HEK293T (cell line): ENCODE data around the gene ANAPC1.

Experiments
- CTCF ChIA-PET: fragments of 350-600 bp; formaldehyde crosslinking; extraction: SDS; loops from one replicate; lab custom pipeline; 2021; ENCODE audit warnings: antibody characterized with exemption, inconsistent platforms; lab: Yijun Ruan, JAX
- POLR2A ChIA-PET: fragments of 350-600 bp; formaldehyde crosslinking; extraction: SDS; loops from one replicate; lab custom pipeline; 2020; ENCODE audit warnings: antibody characterized with exemption, inconsistent platforms; lab: Yijun Ruan, JAX
- DNase-seq: peaks from one replicate; pipeline ENCODE4 v3.0.0; 2012; ENCODE audit warnings: mixed read lengths; ENCODE audit errors: extremely low spot score
- ARNT ChIP-seq: fragments of 450-650 bp; IDR thresholded peaks from 2 replicates; pipeline ENCODE4 v1.6.1; 2017; ENCODE audit warnings: mild to moderate bottlenecking
- BHLHE40 ChIP-seq: fragments of 450-650 bp; IDR thresholded peaks from 2 replicates; pipeline ENCODE4 v1.6.1; 2016; ENCODE audit warnings: mild to moderate bottlenecking, moderate library complexity, borderline replicate concordance
- CTBP1 ChIP-seq: fragments of 450-650 bp; IDR thresholded peaks from 2 replicates; pipeline ENCODE4 v1.6.1; 2016; ENCODE audit warnings: borderline replicate concordance
- ELF4 ChIP-seq: fragments of 450-650 bp; IDR thresholded peaks from 2 replicates; pipeline ENCODE4 v1.6.1; 2017; ENCODE audit warnings: antibody characterized with exemption
- FOXA1 ChIP-seq: fragments of 450-650 bp; IDR thresholded peaks from 2 replicates; pipeline ENCODE4 v1.6.1; 2016; ENCODE audit warnings: mild to moderate bottlenecking
- FOXK2 ChIP-seq: fragments of 450-650 bp; IDR thresholded peaks from 2 replicates; pipeline ENCODE4 v1.6.1; 2016; ENCODE audit warnings: mild to moderate bottlenecking
- FOXM1 ChIP-seq: fragments of 450-650 bp; IDR thresholded peaks from 2 replicates; pipeline ENCODE4 v1.6.1; 2017; ENCODE audit warnings: mild to moderate bottlenecking, borderline replicate concordance
- HDGF ChIP-seq: fragments of 450-650 bp; IDR thresholded peaks from 2 replicates; pipeline ENCODE4 v1.6.1; 2017; ENCODE audit warnings: antibody characterized with exemption, borderline replicate concordance
- L3MBTL2 ChIP-seq: fragments of 450-650 bp; conservative IDR thresholded peaks from 2 replicates; pipeline ENCODE4 v1.6.1; 2016; ENCODE audit warnings: mild to moderate bottlenecking
- LEF1 ChIP-seq: fragments of 450-650 bp; IDR thresholded peaks from 2 replicates; pipeline ENCODE4 v1.6.1; 2017; ENCODE audit warnings: mild to moderate bottlenecking, borderline replicate concordance
- NFRKB ChIP-seq: fragments of 450-650 bp; IDR thresholded peaks from 2 replicates; pipeline ENCODE4 v1.6.1; 2016; ENCODE audit warnings: mild to moderate bottlenecking, moderate library complexity
- PKNOX1 ChIP-seq: fragments of 450-650 bp; IDR thresholded peaks from 2 replicates; pipeline ENCODE4 v1.6.1; 2016
- SP1 ChIP-seq: fragments of 450-650 bp; IDR thresholded peaks from 2 replicates; pipeline ENCODE4 v1.6.1; 2017
- SUZ12 ChIP-seq: fragments of 450-650 bp; IDR thresholded peaks from 2 replicates; pipeline ENCODE4 v1.6.1; 2016; ENCODE audit warnings: mild to moderate bottlenecking
- TARDBP ChIP-seq: fragments of 450-650 bp; IDR thresholded peaks from 2 replicates; pipeline ENCODE4 v1.6.1; 2016
- ZNF384 ChIP-seq: fragments of 450-650 bp; IDR thresholded peaks from 2 replicates; pipeline ENCODE4 v1.6.1; 2016

Gene ANAPC1

GRCh38 chr2:111923276-111923804, 39.3 kb upstream of the ANAPC1 start:
- ChIA-PET POLR2A (no interaction called here), CTCF (interaction anchor here (1.0 kb wide), 1 partner anchor 89 kb away, joined by 3 read pairs; no protein-coding TSS in a partner anchor)
- no peak for TF ChIP-seq L3MBTL2
- no peak for DNase-seq

GRCh38 chr2:111919794-111920608, 36.0 kb upstream of the ANAPC1 start:
- ChIA-PET POLR2A (interaction anchor here (1.3 kb wide), 1 partner anchor 22 kb away, joined by 4 read pairs; the partner anchor contains the start of gene MERTK), CTCF (interaction anchor here (1.0 to 1.8 kb wide), 2 partner anchors 14 to 20 kb away, joined by 4 read pairs; no protein-coding TSS in a partner anchor)
- DNase-seq: no peak
- TF ChIP-seq L3MBTL2: no peak
- no peak for TF ChIP-seq PKNOX1
- no peak for TF ChIP-seq SP1
- TF ChIP-seq SUZ12: no peak
- TF ChIP-seq ARNT: no peak
- no peak for TF ChIP-seq FOXK2
- TF ChIP-seq CTBP1: no peak
- no peak for TF ChIP-seq HDGF
- no peak for TF ChIP-seq FOXM1
- no peak for TF ChIP-seq LEF1

GRCh38 chr2:111919365-111919764, 35.4 kb upstream of the ANAPC1 start:
- DNase-seq: no peak
- TF ChIP-seq BHLHE40 (no peak), ZNF384 (no peak), FOXK2 (no peak), PKNOX1 (no peak), L3MBTL2 (no peak), LEF1 (no peak), ELF4 (no peak), TARDBP (no peak), SUZ12 (no peak), CTBP1 (no peak)
- POLR2A ChIA-PET: interaction anchor here (1.3 kb wide), 1 partner anchor 21 kb away, joined by 4 read pairs; the partner anchor contains the start of gene MERTK
- CTCF ChIA-PET: interaction anchor here (1.0 to 1.8 kb wide), 3 partner anchors 9 to 21 kb away, joined by 4 read pairs; no protein-coding TSS in a partner anchor

GRCh38 chr2:111918383-111918806, 34.4 kb upstream of the ANAPC1 start:
- TF ChIP-seq ZNF384: no peak
- no peak for TF ChIP-seq SUZ12
- no peak for TF ChIP-seq TARDBP
- TF ChIP-seq FOXM1: no peak
- no peak for TF ChIP-seq ARNT
- TF ChIP-seq HDGF: no peak
- no peak for TF ChIP-seq SP1
- no peak for TF ChIP-seq ELF4
- TF ChIP-seq NFRKB: no peak
- TF ChIP-seq LEF1: no peak
- TF ChIP-seq L3MBTL2: no peak
- no peak for TF ChIP-seq PKNOX1
- TF ChIP-seq FOXK2: no peak
- no peak for TF ChIP-seq BHLHE40
- no peak for TF ChIP-seq FOXA1
- no peak for TF ChIP-seq CTBP1
- ChIA-PET CTCF (interaction anchor here (0.8 to 1.8 kb wide), 3 partner anchors 10 to 47 kb away, joined by 3 to 4 read pairs (median 4); no protein-coding TSS in a partner anchor), POLR2A (interaction anchor here (1.3 kb wide), 1 partner anchor 20 kb away, joined by 4 read pairs; the partner anchor contains the start of gene MERTK)
- no peak for DNase-seq

GRCh38 chr2:111917106-111917505, 33.1 kb upstream of the ANAPC1 start:
- no peak for DNase-seq
- TF ChIP-seq L3MBTL2 (no peak), SUZ12 (no peak), HDGF (no peak), FOXK2 (no peak), CTBP1 (no peak), FOXA1 (no peak), BHLHE40 (no peak), TARDBP (no peak), SP1 (no peak), PKNOX1 (no peak)
- ChIA-PET CTCF (no interaction called here), POLR2A (no interaction called here)
